ENCODE results near the gene PABPN1L.

DNA sequence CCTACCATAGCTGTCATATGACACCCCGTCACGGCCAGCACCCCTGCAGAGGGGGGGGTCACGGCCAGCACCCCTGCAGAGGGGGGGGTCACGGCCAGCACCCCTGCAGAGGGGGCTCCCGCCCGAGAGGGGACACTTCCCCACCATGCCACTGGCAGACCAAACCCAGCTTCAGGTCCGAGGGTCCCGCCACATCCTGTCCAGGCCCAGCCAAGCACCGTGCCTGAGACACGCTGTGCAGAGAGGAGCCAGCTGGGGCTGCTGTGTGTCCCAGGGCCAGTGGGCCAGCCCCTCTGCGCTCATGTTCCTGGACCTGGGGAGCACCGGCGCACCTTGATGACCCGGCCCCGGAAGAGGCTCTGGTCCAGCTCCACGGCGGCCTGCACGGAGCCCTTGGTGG, 1.9 kb downstream of the PABPN1L start:
- TF ChIP-seq, protein P1, sequence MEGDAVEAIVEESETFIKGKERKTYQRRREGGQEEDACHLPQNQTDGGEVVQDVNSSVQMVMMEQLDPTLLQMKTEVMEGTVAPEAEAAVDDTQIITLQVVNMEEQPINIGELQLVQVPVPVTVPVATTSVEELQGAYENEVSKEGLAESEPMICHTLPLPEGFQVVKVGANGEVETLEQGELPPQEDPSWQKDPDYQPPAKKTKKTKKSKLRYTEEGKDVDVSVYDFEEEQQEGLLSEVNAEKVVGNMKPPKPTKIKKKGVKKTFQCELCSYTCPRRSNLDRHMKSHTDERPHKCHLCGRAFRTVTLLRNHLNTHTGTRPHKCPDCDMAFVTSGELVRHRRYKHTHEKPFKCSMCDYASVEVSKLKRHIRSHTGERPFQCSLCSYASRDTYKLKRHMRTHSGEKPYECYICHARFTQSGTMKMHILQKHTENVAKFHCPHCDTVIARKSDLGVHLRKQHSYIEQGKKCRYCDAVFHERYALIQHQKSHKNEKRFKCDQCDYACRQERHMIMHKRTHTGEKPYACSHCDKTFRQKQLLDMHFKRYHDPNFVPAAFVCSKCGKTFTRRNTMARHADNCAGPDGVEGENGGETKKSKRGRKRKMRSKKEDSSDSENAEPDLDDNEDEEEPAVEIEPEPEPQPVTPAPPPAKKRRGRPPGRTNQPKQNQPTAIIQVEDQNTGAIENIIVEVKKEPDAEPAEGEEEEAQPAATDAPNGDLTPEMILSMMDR (conservative IDR thresholded peaks at IDR 0.05; ENCODE audit: low read depth, low read length): no peak
- TF ChIP-seq, protein P2, sequence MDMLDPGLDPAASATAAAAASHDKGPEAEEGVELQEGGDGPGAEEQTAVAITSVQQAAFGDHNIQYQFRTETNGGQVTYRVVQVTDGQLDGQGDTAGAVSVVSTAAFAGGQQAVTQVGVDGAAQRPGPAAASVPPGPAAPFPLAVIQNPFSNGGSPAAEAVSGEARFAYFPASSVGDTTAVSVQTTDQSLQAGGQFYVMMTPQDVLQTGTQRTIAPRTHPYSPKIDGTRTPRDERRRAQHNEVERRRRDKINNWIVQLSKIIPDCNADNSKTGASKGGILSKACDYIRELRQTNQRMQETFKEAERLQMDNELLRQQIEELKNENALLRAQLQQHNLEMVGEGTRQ (IDR thresholded peaks at IDR 0.05; ENCODE audit: low read depth, low read length): no peak
- TF ChIP-seq MXI1 (IDR thresholded peaks at IDR 0.05; ENCODE audit: borderline replicate concordance, low read depth, low read length): no peak

All from IMR-90 (cell line).